NCI-H2227 (cell line): Measurements from ENCODE around the gene AHCY.
"Not testable (repeated sequence)": the region's sequence is repeated elsewhere in the genome, so short reads cannot be mapped to it uniquely, and the experiment has no call there.

Experiments used
- DNase-seq: peaks from one replicate; lab custom pipeline; 2025; ENCODE audit not compliant: unreplicated experiment; lab: John Stamatoyannopoulos, UW

AHCY gene

GRCh38 chr20:34299556-34300255 lies 3.4 kb downstream of the AHCY start:
- DNase-seq, result no peak

DNA sequence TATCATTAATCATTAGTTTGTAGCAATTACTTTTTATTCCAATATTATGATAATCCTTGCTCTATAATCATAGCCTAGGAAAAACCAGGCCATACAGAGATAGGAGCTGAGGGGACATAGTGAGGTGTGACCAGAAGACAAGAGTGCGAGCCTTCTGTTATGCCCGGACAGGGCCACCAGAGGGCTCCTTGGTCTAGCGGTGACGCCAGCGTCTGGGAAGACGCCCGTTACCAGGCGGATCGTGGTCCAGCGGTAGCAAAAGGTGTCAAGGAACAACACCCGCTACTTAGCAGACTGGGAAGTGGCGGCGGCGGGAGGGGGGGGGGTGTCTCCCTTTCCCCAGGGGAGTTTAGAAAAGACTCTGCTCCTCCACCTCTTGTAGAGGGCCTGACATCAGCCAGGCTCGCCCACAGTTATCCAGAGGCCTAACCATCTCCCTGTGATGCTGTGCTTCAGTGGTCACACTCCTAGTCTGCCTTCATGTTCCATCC lies 4.8 kb downstream of the AHCY start:
- not testable (repeated sequence) for DNase-seq

GRCh38 chr20:34296468-34296867 lies 6.7 kb downstream of the AHCY start:
- no peak for DNase-seq

GRCh38 chr20:34295284-34295683 lies 7.9 kb downstream of the AHCY start:
- DNase-seq, result no peak

GRCh38 chr20:34294563-34294962 lies 8.6 kb downstream of the AHCY start:
- DNase-seq, result no peak

GRCh38 chr20:34293589-34293988 lies 9.6 kb downstream of the AHCY start:
- DNase-seq, result no peak

DNA sequence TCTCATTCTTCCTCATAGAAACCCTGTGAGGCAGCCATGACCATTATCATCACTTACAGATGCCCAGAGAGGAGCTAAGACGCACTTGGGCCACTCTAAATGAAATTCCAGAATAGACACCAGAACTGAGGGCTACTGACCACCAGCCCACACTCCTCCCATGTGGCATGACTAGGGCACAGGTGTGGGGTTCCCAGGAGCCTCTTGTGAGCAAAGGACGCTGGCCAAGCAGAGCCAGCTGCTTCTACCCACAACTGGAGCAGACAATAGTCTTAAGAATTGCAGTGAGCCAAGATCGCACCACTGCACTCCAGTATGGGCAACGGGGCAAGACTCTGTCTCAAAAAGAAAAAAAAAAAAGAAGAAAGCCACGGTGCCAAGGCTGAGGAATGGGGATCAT lies 10.0 kb downstream of the AHCY start:
- no peak for DNase-seq

DNA sequence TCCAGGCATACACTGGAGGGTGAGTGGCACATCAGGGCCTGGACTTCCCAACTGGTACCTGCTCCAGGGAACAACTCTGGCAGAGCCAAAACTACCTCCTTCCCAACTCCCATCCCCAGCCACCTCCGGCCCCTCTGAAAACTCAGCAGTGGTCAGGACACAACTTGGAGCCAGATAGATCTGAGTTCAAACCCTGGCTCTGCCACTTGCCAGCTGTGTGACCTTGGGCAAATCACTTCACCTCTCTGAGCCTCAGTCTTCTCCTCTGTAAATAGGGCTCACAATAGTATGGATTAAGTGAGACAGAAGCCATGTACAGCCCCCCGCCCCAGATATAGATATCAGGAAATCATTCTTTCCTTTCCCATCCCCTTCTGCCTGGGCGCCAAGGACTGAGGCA lies 10.7 kb downstream of the AHCY start:
- DNase-seq, result no peak

GRCh38 chr20:34290471-34290870 lies 12.7 kb downstream of the AHCY start:
- no peak for DNase-seq

- DNase-seq, result not testable (repeated sequence)
Measured at GRCh38 chr20:34287500-34287899, 15.7 kb downstream of the AHCY start.

DNA sequence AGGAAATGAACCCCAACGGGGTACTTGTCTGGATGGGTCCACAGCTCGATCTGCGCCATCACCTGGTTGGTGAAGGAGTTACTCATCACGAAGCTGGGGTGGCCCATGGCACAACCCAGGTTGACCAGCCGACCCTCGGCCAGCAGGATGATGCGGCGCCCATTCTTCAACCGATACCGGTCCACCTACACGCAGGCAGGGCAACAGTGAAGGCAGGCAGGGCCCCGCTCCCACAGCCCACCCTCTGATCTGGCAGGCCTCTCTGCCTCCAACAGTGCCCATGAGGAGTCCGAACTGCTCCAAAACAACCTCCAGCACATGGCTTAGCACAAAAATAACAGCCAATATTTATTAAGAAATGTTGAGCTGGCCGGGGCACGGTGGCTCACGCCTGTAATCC lies 17.7 kb downstream of the AHCY start:
- DNase-seq, result no peak

DNA sequence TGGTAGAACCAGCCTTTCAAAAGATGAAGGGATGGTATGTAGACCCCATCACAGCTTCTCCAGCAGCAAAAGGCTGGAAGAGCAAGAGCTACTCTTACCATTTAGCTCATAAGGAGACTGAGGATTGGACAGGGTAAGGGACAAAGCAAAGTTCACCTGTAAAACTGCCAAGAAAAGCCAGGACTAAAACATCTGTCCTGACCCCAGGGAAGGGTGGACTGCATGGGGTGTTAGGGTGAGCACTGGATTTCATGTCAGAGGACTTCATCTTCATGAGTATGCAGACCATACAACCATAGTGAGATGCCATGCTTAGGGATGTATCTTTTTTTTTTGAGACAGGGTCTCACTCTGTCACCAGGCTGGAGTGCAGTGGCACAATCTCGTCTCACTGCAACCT lies 19.3 kb downstream of the AHCY start:
- no peak for DNase-seq

DNA sequence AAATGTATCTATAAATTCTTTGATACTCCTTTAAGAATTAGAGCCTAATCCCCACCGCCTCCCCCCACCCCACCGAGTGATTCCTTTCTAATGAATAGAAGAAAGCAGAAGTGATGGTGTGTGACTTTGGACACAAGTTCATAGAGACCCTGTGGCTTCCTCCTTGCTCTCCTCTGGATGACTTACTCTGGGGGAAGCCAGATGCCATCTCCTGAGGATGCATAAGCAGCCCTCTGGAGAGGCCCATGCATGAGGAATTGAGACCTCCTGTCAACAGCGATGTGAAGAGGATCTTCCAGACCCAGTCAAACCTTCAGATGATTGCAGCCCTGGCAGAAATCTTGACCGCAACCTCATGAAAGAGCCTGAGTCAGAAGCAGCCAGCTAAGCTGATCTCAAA lies 21.1 kb downstream of the AHCY start:
- no peak for DNase-seq

DNA sequence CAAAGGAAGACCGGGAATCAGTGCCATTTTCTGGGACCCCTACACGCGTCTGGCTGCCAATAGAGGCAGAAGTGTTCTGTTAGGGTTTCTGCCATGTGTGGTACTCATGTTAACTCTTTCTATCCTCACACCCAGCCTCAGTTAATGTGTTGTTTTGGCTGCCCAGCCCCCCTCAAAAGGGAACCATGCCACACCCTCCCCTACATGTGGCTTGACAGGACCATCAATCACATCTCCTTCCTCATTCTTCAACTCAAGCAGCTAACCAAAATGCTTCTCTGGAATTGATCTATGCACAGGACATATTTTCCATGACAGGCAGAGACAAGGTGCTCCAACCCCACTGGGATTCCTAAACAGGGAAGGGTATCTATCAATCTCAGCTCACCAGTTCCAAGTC lies 22.0 kb downstream of the AHCY start:
- DNase-seq, result no peak

DNA sequence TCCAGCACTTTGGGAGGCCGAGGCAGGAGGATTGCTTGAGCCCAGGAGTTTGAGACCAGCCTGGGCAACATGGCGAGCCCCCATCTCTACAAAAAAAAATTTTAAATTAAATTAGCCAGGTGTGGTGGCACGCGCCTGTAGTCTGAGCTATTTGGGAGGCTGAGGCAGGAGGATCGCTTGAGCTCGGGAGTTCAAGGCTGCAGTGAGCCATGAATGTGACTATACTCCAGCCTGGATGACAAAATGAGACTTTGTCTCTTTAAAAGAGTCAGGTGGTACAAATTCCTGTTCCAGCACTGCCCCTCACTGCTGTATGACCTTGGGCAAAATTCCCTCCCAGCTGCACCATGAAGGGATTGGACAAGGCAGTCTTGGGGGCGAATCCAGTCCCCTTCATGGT lies 28.5 kb downstream of the AHCY start:
- no peak for DNase-seq

DNA sequence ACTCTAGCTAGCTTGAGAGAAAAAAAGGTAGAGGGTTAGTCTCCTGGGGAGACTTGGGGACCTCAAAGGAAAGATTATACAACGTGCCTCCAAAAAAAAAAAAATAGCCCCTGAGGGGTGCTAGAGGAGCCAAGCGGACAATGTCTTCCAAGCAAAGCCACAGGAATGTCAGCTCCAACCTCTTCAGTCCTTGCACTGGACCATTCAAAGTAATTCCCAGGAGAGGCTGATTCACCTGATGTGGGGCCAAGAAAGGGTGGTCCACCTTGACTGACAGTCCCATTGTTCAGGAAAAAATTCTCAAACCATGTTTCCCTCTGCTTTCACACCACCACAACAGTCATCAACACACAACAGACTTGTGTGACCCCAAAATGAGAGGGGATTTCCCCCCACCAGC lies 31.2 kb downstream of the AHCY start:
- DNase-seq, result no peak

DNA sequence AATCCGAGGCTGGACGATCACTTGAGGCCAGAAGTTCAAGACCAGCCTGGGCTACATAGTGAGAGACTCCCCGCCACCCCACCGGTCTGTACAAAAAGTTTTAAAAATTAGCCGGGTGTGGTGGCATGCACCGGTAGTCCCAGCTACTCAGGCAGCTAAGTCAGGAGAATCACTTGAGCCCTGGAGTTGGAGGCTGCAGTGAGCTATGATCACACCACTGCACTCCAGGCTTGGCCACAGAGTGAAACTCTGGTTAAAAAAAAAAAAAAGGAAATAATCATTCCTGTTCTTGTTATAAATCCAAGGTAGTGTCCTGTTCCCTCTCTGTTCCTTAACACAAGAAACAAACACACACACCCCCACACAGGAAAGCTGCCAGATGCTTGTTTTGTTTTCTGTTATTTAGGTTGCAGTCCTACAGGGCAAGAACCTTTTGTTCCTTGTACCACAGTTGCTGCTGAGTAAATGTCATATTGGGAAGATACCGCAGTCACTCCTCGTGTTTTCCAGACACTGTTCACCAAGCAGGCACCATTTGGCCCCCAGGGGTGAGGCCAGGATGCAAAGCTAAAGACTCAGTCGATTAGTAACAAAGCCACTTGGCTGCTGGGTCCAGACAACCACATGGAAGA lies 33.0 kb downstream of the AHCY start:
- no peak for DNase-seq

- no peak for DNase-seq
Measured at GRCh38 chr20:34268851-34269636, 34.1 kb downstream of the AHCY start.

- DNase-seq, result no peak
Measured at GRCh38 chr20:34268145-34268544, 35.0 kb downstream of the AHCY start.

- no peak for DNase-seq
Measured at GRCh38 chr20:34264141-34264540, 39.0 kb downstream of the AHCY start.

DNA sequence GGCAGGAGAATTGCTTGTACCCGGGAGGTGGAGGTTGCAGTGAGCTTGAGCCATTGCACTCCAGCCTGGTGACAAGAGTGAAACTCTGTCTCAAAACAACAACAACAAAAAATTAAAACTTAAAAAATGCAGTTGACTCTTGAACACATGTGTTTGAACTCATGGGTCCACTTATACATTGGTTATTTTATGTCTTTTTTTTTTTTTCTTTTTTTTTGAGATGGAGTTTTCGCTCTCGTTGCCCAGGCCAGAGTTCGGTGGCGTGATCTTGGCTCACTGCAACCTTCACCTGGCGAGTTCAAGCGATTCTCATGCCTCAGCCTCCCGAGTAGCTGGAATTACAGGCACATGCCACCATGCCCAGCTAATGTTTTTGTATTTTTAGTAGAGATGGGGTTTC lies 39.7 kb downstream of the AHCY start:
- DNase-seq, result not testable (repeated sequence)
